MM.1S (cell line): ENCODE measurements around the gene S100B.

ENCODE experiments used
- EZH2 ChIP-seq: fragments of 300-600 bp; sonication (generic); optimal IDR thresholded peaks from 2 replicates; pipeline ENCODE3; 2017; ENCODE audit warnings: low read depth, mild to moderate bottlenecking, antibody characterized with exemption, low read length, mixed read lengths
- TF ChIP-seq, protein P1 (sequence below): fragments of 300-600 bp; sonication (generic); IDR thresholded peaks from 2 replicates; pipeline ENCODE4 v1.5.1; 2016; ENCODE audit warnings: antibody characterized with exemption, low read length, mixed read lengths

DNA sequence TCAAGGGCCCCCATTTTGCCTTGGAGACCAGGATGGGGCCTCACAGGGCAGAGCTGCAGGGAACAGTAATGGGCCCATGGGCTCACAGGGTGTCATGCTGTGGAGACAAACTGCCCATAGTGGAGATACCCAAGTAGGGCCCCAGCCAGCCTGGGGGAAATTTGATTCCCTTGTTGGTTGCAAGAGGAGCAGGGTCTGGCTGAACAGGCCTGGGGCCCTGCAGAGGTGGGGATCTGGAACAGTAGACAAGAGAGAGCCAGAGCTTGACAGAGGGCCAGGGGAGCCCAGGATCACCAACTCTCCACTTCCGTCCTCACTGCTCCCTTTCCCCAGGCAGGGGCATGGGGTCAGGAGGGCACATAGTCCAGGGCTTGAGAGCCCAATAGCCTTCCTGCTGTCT is 8.7 kb downstream of the S100B start:
- TF ChIP-seq, protein P1, sequence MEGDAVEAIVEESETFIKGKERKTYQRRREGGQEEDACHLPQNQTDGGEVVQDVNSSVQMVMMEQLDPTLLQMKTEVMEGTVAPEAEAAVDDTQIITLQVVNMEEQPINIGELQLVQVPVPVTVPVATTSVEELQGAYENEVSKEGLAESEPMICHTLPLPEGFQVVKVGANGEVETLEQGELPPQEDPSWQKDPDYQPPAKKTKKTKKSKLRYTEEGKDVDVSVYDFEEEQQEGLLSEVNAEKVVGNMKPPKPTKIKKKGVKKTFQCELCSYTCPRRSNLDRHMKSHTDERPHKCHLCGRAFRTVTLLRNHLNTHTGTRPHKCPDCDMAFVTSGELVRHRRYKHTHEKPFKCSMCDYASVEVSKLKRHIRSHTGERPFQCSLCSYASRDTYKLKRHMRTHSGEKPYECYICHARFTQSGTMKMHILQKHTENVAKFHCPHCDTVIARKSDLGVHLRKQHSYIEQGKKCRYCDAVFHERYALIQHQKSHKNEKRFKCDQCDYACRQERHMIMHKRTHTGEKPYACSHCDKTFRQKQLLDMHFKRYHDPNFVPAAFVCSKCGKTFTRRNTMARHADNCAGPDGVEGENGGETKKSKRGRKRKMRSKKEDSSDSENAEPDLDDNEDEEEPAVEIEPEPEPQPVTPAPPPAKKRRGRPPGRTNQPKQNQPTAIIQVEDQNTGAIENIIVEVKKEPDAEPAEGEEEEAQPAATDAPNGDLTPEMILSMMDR: no peak
- TF ChIP-seq EZH2: no peak
